CD4-positive, alpha-beta T cell treated with Interleukin-15 for 1 hour (primary cell): ENCODE data around the gene ATP5MG.
"Not testable (repeated sequence)": the region's sequence is repeated elsewhere in the genome, so short reads cannot be mapped to it uniquely, and the experiment has no call there.

Source experiments
- DNase-seq: peaks from one replicate; pipeline ENCODE4 v3.0.0-alpha.2; 2020

Gene ATP5MG, protein sequence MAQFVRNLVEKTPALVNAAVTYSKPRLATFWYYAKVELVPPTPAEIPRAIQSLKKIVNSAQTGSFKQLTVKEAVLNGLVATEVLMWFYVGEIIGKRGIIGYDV

DNA sequence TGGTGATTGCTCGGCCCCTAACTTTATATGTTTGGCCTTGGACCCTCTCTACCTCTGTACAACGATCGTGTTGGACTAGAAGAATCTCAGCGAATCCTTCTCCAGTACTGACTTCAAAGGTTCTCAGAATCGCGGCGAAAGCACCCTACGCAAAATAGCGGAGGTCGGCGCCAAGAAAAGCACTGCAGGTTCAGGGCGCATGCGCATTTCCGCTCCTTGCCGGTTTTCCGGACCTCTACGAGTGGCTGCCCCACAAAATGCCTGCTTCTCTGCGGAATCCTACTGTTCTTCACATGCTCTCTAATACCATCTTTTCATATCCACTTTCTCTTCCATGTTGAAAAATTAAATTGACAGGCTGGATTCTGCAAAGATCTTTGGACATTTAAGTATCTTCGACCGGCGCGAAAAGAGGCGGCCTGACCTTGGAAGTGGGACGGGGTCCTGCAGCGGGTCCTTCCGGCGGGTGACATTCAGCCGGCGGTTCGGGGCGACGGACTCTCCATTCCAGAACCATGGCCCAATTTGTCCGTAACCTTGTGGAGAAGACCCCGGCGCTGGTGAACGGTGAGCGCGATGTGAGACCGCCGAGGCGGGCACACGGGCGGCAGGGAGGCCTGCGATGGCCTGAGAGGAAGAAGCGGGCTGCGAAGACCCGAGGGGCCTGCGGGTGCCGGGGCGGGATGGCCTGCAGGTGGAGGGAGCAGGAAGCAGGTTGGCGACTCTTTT lies at the start of gene ATP5MG:
ATP5MG (plus strand) TSS at position 456 of the 729 bp plus-strand sequence; CDS start at position 516, 60 bp downstream.
- peak; percentile 93 for DNase-seq

DNA sequence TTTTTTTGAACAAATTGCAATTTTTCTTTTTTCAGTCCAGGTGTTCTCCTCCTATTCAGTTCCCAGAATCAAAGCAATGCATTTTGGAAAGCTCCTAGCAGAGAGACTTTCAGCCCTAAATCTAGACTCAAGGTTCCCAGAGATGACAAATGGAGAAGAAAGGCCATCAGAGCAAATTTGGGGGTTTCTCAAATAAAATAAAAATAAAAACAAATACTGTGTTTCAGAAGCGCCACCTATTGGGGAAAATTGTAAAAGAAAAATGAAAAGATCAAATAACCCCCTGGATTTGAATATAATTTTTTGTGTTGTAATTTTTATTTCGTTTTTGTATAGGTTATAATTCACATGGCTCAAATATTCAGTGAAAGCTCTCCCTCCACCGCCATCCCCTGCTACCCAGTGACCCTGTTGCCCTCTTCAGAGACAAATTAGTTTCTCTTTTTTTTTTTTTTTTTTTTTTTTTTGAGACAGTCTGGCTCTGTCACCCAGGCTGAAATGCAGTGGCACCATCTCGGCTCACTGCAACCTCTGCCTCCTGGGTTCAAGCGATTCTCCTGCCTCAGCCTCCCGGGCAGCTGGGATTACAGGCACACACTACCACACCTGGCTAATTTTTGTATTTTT lies 48.2 kb upstream of the ATP5MG start:
- DNase-seq = no peak

DNA sequence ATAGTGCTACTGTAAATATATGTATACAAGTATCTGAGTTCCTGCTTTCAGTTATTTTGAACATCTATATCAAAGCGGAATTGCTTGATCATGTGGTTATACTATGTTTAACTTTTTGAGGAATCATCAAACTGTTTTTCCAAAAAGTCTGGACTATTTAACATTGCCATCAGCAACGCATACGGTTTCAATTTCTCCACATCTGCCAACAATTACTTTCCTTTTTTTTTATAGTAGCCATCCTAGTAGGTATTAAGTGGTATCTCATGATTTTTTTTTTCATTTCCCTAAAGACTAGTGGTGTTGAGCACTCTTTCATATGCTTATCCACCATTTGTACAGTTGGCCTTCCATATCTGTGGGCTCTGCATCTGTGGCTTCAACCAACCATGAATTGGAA lies 43.3 kb upstream of the ATP5MG start:
- no peak for DNase-seq

DNA sequence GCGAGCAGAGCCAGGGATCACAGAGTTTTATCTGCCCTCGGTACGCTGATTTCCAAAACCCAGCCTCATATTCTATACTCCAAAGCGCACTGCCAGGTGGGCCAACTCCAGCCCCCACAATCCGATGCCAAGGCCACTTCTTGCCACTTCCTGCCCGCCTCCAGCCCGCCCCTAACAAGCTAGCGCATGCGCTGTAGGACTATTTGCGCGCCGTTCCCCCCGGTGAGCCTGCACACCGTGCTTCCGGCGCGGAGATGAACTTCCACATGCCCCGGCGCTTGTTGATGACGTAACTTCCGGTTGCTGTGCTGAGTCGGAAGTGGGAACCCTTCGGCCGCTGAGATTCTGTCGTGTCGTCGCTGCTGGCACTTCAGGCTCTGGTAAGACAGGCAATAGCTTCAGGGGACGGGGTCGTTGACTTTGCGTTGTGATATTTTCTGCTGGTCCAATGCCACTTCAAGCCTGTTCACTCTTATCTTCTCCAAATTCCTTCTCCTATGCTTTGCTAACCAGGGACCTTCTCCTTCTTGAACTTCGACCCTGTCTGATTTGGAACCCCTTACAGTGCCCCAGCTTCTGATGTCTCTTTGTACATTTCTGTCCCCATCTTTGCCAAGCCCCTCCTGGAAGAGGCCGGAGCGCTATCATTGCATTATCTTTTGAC lies 42.0 kb upstream of the ATP5MG start, which contains the start of gene UBE4A:
UBE4A (plus strand) TSS at position 306 of the 664 bp plus-strand sequence. CDS start 5,481 bp downstream, outside the sequence.
- peak; percentile 97 for DNase-seq

DNA sequence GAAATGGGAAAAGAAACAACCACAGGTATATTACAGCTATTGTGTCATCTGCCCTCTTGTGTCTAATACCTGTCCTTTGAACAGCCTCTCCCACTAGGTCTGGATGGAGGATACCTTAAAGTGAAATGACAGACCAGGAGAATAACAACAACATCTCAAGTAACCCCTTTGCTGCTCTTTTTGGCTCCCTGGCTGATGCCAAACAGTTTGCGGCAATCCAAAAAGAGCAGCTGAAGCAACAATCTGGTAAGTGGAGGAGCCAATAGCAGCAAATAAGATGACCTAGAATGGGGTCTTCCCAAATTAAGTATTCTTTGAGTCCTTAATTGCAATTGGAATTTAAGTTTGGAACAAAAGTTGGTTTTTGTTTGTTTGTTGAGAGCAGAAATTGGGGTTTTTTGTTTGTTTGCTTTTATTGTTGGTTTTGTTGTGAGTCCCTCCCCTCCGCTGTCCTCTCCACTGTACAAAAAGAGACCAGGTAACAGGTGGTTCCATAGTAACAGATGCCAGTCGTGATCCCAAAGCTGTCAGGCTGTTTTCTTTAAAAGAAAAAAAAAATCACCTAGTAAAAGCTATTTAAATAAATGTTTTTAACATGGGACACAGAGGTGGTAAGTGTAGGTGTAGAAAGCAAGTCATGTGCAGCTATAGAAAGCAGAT lies 36.3 kb upstream of the ATP5MG start:
- DNase-seq = no peak

DNA sequence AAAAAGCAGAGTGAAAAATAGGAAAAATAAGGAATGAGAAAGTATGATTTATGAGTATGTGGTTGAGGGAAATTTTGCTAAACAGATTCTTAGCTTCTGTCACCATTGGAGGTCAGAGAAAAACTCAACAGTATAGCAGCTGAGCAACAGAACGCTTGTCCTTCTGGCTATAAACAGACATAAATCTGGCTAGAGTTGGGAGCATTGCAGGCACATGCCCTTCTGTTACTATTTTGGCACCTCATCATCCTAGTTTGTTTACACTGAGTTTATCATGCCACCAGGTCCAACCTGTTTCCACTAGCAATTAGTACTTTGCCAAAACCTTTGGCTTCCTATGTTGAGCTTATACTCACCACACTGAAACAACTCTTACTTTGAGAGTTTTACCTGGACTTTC lies 35.1 kb upstream of the ATP5MG start:
- DNase-seq = no peak

DNA sequence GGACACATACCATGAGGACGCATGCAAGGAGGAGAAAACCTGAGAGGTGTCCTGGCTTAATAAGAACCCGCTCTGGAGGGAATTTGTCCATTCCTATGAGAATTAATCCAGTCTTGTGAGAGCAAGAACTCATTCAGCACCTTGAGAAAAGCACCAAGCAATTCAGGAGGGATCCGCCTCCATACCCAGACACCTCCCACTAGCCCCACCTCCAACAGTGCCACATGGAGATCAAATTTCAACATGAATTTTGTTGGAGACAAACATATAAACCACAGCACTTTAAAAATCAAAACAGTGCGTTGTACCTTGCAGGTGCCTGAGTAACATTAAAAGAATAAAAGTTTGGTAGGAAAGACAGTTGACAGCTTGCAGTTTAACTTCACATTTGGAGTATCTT lies 30.6 kb upstream of the ATP5MG start:
- DNase-seq = no peak

DNA sequence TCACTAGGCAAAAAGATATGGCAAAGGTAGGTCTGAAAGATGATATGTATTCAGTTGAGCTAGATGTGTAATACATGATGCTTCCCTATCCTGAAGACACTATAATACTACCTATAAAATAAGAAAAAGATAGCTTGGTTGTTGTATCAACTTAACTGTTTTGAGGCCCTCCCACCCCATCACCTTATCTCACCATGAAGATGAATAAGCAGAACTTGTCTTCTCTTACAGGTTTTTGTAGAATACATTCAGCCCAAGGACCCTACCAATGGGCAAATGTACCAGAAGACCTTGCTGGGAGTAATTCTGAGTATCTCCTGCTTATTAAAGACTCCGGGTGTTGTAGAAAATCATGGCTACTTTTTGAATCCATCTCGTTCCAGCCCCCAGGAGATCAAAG lies 28.1 kb upstream of the ATP5MG start:
- no peak for DNase-seq

DNA sequence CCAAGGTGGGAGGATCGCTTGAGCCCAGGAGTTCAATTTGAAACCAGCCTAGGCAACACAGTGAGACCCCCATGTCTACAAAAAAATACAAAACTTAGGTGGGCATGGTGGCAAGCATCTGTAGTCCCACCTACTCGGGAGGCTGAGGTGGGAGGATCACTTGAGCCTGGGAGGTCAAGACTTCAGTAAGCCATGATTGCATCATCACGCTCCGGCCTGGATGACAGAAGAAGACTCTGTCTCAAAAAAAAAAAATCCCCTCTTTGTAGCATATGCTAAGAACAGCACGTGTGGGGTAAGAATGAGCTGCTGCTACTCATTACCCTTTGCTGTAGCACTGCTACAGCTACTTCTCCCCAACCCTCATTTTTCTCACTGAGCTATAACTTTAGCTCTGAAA lies 27.5 kb upstream of the ATP5MG start:
- no peak for DNase-seq

DNA sequence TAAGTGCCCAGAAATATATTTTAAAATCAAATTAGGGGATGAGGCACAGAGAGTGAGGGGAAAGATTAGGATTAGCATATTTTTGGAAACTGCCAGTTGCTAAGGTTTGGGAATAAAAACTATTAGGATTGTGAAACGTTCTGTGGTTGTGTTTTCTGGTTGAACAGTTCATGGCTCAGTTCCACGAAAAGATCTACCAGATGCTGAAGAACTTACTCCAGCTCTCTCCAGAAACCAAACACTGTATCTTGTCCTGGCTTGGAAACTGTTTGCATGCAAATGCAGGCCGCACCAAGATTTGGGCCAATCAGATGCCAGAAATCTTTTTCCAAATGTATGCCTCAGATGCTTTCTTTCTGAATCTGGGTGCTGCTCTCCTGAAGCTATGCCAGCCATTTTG lies 26.7 kb upstream of the ATP5MG start:
- DNase-seq = no peak

DNA sequence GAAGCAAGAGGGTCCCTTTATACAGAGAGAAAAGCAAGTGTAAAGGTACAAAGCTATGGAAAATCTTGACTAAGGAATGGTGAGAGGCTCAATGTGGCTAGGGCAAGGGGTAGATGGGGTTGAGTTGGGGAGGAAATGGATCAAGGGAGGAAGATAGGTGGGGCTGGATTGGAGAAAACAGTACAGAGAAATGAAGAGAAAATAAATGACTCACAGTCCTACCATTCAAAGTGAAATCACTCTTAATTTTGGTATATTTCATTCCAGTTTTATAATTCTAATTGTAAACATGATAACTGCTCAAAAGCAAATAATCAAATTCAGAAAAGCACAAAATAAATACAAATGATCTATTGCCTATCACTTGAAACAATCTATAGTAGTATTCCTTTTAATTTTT lies 25.4 kb upstream of the ATP5MG start:
- no peak for DNase-seq

DNA sequence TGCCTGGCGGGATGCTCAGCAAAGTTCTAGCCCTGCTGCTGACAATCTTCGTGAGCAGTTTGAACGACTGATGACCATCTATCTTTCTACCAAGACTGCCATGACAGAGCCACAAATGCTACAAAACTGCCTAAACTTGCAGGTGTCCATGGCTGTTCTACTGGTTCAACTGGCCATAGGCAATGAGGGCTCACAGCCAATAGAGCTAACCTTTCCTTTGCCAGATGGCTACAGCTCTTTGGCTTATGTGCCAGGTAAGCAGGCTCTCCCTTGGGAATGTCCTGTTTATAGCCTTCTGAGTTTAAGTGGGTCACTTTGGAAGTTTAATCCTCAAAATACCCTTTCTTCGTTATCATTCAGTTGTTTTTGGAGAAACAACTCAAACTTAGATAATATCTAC lies 21.9 kb upstream of the ATP5MG start:
- no peak for DNase-seq

DNA sequence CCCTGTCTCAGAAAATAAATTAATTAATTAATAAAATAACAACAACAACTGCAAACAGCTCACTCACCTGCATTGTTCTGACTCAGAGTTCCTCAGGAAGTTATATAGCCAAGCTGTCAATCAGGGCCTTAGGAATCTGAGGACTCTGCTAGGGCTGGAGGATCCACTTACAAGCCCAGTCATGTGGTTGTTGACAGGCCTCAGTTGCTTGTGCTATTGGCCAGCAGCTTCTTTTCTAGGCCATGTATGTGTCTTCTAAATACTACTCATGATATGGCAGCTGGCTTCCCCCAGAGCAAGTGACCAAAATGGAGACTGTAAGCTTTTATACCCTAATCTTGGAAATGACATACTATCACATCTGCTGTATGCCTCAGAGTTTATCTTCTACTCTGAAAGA lies 20.8 kb upstream of the ATP5MG start:
- no peak for DNase-seq

DNA sequence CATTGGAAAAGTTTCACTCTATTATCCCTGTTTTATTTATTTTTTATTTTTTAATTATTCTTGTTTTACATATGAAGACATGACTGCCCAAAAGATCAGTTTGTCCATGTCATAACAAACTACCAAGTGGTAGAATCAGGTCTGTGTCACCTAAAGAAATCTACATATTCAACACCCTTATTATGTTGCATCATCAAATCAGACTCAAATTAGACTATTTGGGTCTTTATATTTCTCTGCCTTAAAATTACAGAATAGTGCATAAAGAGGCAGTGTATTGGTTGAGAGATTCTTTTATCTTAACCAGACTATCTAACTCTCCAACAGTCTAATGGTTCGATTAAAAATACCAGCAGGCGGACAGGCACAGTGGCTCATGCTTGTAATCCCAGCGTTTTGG lies 18.5 kb upstream of the ATP5MG start:
- no peak for DNase-seq

DNA sequence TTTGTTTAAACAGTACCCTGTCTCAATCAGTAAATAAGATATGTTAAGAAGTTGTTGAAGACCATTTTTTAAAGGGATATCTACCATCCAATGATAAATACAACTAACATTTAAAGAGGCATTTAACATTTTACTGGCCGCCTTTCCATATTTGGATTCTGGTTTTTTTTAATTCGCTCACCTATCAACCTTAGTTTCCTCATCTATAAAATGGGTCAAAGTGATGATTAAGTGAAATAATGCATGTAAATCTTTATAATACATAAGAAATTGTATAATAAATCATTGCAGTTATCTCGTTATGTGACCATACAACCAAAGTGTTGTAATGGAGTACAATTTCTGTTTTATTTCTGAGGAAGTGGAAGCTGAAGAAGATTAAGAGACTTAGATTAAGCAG lies 17.7 kb upstream of the ATP5MG start:
- no peak for DNase-seq

DNA sequence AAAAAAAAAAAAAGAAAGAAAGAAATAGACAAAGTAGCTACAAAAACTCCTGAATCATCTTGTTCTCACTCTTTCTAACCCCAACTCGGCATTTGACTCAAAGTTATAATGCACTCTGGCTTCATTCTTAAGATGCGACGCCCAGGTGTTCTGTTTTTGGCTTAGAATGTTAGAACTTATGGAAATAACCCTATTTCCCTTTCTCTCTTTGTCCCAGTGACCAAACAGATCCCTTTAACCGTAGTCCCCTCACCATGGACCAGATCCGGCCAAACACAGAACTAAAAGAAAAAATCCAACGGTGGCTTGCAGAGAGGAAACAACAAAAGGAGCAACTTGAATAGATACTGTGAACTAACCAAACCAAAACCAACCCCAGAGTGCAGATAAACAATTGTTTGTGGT lies 5.3 kb upstream of the ATP5MG start:
- no peak for DNase-seq

DNA sequence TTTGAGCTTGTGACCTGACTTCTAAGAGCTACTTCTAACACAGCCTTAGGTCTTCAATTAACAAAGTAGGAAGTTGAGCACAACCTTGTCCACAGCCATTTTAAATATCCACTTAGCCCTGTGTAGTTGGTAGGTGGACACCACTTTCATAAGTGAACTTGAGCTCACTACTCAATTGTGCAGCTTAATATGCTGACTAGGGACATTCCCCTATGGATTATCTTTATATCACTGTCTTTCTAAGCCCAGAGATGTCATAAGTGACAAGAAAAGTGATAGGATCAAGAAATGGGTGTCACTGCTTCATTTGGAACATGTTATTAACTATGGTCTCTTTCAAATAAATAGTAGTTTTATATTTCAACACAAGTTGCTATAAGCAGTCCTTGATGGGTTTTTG lies 4.0 kb upstream of the ATP5MG start:
- DNase-seq = no peak

DNA sequence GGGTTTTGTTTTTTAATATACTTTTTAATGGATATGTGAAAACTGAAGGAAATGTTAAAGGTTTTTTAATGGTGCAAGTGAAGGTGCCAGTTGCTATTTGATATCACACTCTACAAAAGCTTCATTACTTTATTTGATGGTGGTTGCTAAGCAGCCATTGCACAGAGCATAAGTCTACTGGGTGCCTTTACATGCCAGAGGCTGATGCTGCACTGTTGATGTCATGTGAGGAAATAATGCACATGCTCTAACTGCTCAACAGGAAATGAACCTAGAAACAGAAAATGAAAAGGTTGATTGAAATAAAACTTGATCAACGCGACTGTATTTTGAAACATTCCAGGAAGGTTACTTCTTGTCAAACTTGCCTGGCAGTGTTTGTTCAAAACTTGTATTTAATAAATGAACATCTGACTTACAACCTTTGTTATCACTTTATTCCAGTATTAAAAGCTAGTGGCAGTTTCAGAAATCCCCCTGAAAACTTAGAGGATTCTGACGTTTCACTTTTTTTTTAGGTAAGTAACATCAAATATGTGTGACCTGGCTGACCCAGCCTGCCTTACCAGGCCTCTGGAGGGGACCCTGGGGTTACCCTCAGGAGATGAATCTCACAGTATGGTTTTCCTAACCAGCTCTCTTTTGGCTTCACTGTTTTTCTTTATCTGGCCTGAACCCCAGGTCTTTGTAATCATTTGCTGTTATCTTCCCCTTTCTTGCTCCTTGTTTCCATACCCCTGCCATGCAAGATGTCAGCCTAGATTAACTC lies 2.4 kb upstream of the ATP5MG start:
- peak; percentile 82 for DNase-seq

DNA sequence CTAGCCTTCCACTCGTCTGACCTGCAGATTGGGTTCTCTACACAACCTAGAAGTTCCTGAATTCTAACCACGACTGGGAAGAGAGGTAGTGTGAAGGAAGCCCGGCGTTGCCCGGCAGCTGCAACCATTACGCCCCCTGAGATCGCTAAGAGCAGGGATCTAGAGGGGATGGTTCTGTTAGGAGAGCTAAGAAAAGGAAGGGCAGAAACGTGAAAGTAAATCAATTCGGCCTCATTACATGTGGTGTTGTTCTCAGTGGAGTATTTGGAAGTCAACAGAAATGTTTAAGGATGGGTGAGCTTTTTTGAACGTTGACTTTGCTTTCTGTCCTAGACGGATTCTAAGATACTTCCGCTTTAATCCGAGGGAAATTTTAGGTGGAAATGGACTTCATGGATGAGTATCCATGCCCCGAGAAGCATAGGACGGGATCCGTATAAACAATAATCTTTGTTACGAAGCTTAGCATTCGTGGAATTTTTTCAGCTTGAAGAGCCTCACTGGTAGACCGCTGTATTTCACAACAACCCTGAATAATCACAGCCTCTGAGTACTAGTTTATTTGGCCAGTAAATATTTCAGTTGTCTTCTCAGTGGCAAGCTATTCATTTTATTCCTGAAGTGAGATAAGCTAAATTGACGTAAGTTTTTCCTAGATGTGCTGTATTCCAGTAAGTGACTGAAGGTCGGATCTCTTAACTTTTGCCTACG lies 629 bp downstream of the ATP5MG start:
- no peak for DNase-seq

DNA sequence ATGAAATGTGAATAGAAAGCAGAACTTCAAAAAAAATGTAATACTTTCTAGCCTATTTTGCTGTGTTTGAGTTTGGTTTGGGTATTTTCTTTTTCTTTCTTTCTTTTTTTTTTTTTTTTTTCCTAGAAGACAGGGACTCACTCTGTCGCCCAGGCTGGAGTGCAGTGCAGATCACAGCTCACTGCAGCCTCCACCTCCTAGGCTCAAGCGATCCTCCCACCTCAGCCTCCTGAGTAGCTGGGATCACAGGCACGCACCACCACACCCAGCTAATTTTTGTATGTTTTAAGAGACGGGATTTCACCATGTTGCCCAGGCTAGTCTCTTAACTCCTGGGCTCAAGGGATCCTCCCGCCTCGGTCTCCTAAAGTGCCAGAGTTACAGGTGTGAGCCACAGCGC lies 1.2 kb downstream of the ATP5MG start:
- not testable (repeated sequence) for DNase-seq

DNA sequence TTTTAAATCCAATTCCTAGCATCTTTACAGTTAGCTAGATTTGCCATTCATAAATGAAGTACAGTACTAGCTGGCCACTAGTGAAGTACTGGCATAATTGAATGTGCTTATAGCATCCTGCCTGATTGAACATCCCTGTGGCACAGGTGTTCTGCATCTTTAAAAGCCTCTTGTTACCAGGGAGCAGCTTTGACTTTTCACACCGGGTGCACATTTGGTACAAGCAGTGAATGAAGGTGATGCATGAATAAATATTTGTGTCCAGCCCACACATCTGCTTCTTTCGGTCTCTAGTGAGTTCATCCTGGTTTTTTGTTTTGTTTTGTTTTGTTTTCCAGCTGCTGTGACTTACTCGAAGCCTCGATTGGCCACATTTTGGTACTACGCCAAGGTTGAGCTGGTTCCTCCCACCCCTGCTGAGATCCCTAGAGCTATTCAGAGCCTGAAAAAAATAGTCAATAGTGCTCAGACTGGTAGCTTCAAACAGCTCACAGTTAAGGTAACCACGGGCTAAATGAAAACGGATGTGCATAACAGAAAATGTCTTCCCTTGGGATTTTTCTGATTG lies 5.3 kb downstream of the ATP5MG start:
- no peak for DNase-seq
